CD4-positive, alpha-beta T cell (primary cell): ENCODE measurements around the gene FAAH. TPM values are rescaled to one million over a fixed set of nuclear protein-coding genes. Genes with fewer than 3 reads are reported as not detected.

Experiments used
- ATAC-seq: fragments of 200-7000 bp; cut with Tn5 transposase; one replicate; pipeline ENCODE4 v1.10.0; 2022; ENCODE audit warnings: mild to moderate bottlenecking; ENCODE audit not compliant: poor library complexity
- CTCF ChIA-PET: fragments of 350-600 bp; sonication (Branson Sonifier 250); formaldehyde crosslinking; loops from one replicate; lab custom pipeline; 2021; ENCODE audit warnings: antibody characterized with exemption, inconsistent platforms; lab: Charles Lee
- POLR2A ChIA-PET: fragments of 350-600 bp; sonication (Branson Sonifier 250); formaldehyde crosslinking; loops from one replicate; lab custom pipeline; 2021; ENCODE audit warnings: antibody characterized with exemption, inconsistent platforms; lab: Charles Lee
- DNase-seq, 14 experiments: peaks; one replicate each; pipeline ENCODE4 v3.0.0-alpha.2; 2013 to 2020; ENCODE audit warnings: mixed read lengths in 2 of 14
- H3K27ac ChIP-seq, 2 donors: one replicate each; pipeline versions ENCODE4 v1.5.1 to v1.7.0; 2013; ENCODE audit warnings: low read length in 2 of 2, low read depth in 1 of 2, mild to moderate bottlenecking in 1 of 2
- H3K27me3 ChIP-seq, 2 experiments: 1 replicate in 1 of 2; 2 replicates in 1 of 2; pipeline versions ENCODE4 v1.6.1 to v1.7.0; 2013; ENCODE audit warnings: low read length in 2 of 2, control low read depth in 1 of 2, mild to moderate bottlenecking in 1 of 2, moderate library complexity in 1 of 2; ENCODE audit not compliant: insufficient read depth in 2 of 2, control insufficient read depth in 1 of 2
- H3K36me3 ChIP-seq: one replicate; pipeline ENCODE4 v1.6.1; 2013; ENCODE audit warnings: low read length, control low read depth; ENCODE audit not compliant: insufficient read depth
- H3K4me1 ChIP-seq: one replicate; pipeline ENCODE4 v1.6.1; 2013; ENCODE audit warnings: low read length, control low read depth; ENCODE audit not compliant: insufficient read depth
- H3K4me3 ChIP-seq: one replicate; pipeline ENCODE4 v1.5.1; 2013; ENCODE audit warnings: mild to moderate bottlenecking, low read length, moderate library complexity
- H3K9me3 ChIP-seq, 2 experiments: 1 replicate in 1 of 2; 2 replicates in 1 of 2; pipeline versions ENCODE4 v1.6.1 to v1.7.0; 2013; ENCODE audit warnings: low read length in 2 of 2, mild to moderate bottlenecking in 2 of 2, control low read depth in 1 of 2, moderate library complexity in 1 of 2; ENCODE audit not compliant: control insufficient read depth in 1 of 2, insufficient read depth in 1 of 2
- H3K27ac Mint-ChIP-seq: one replicate; pipeline ENCODE4 v1.8.0; 2020; ENCODE audit warnings: mixed read lengths
- H3K27me3 Mint-ChIP-seq: one replicate; pipeline ENCODE4 v1.8.0; 2021; ENCODE audit warnings: mixed read lengths
- H3K36me3 Mint-ChIP-seq: one replicate; pipeline ENCODE4 v1.8.0; 2021; ENCODE audit warnings: low read depth, mixed read lengths
- H3K4me1 Mint-ChIP-seq: one replicate; pipeline ENCODE4 v1.8.0; 2021; ENCODE audit warnings: low read depth, mixed read lengths
- H3K4me3 Mint-ChIP-seq: one replicate; pipeline ENCODE4 v1.8.0; 2020; ENCODE audit warnings: mild to moderate bottlenecking, mixed read lengths
- H3K9me3 Mint-ChIP-seq: one replicate; pipeline ENCODE4 v1.8.0; 2020; ENCODE audit warnings: mixed read lengths
- intact Hi-C, 2 experiments: fragments of 100-400 bp; cut with DNase I in 1 of 2; cut with micrococcal nuclease in 1 of 2; formaldehyde crosslinking; loops; one replicate each; pipeline versions ENCODE4 v1.15.1 to v1.9.0; 2023 to 2025; cut with DNase I, micrococcal nuclease
- total RNA-seq, 174 experiments: library from RNA in 2 of 174; stranded (reverse) in 2 of 174; gene quantifications; one replicate each; pipeline ENCODE4 v1.2.3 and lab custom pipeline; 2021 to 2026
- TF ChIP-seq, protein P1 (sequence below): fragments of 200-600 bp; IDR thresholded peaks from one replicate; pipeline ENCODE4 v1.8.0; 2022; ENCODE audit warnings: antibody characterized with exemption, mild to moderate bottlenecking

The FAAH gene
- total RNA-seq, 2 experiments from 2014 or later, result 11.7 to 15.0 TPM

DNA sequence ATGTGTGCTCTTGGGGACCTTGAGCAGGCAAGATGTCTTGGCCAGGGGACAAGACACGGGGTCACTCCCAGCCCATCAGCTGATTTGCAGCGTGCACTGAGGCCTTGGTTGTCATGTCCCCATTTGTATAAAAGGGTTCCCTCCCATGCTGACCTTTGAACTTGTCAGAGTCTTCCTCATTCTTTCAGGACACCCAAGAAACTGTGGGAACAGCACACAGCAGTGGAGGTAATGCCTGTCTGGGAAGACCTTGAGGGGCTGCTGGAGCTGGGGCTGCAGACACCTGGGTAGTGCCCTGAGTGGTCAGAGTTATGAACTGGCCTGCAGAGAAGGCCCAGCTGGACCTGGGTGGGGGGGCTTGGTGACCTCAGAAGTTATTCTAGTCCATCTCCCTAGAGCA lies 46.4 kb downstream of the FAAH start:
- Mint-ChIP-seq H3K4me3 (no peak overlapping the region), H3K27ac (no peak overlapping the region), H3K9me3 (no peaks in the 10 kb centered on the region), H3K27me3 (peaks cover 6% of the 10 kb centered on the region), H3K4me1 (peaks cover 9% of the 10 kb centered on the region), H3K36me3 (no peaks in the 10 kb centered on the region)
- CTCF ChIA-PET, result no interaction called here
- Histone ChIP-seq H3K9me3 (no peaks in the 10 kb centered on the region), H3K36me3 (no peaks in the 10 kb centered on the region), H3K27ac (no peak overlapping the region), H3K27me3 (no peaks in the 10 kb centered on the region), H3K4me3 (no peak overlapping the region), H3K4me1 (peaks cover 10% of the 10 kb centered on the region)
- POLR2A ChIA-PET, result no interaction called here
- ATAC-seq, result no peak
- DNase-seq, result no peak
- intact Hi-C loops, result no loop called here
- TF ChIP-seq, protein P1, sequence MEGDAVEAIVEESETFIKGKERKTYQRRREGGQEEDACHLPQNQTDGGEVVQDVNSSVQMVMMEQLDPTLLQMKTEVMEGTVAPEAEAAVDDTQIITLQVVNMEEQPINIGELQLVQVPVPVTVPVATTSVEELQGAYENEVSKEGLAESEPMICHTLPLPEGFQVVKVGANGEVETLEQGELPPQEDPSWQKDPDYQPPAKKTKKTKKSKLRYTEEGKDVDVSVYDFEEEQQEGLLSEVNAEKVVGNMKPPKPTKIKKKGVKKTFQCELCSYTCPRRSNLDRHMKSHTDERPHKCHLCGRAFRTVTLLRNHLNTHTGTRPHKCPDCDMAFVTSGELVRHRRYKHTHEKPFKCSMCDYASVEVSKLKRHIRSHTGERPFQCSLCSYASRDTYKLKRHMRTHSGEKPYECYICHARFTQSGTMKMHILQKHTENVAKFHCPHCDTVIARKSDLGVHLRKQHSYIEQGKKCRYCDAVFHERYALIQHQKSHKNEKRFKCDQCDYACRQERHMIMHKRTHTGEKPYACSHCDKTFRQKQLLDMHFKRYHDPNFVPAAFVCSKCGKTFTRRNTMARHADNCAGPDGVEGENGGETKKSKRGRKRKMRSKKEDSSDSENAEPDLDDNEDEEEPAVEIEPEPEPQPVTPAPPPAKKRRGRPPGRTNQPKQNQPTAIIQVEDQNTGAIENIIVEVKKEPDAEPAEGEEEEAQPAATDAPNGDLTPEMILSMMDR, result no peak

DNA sequence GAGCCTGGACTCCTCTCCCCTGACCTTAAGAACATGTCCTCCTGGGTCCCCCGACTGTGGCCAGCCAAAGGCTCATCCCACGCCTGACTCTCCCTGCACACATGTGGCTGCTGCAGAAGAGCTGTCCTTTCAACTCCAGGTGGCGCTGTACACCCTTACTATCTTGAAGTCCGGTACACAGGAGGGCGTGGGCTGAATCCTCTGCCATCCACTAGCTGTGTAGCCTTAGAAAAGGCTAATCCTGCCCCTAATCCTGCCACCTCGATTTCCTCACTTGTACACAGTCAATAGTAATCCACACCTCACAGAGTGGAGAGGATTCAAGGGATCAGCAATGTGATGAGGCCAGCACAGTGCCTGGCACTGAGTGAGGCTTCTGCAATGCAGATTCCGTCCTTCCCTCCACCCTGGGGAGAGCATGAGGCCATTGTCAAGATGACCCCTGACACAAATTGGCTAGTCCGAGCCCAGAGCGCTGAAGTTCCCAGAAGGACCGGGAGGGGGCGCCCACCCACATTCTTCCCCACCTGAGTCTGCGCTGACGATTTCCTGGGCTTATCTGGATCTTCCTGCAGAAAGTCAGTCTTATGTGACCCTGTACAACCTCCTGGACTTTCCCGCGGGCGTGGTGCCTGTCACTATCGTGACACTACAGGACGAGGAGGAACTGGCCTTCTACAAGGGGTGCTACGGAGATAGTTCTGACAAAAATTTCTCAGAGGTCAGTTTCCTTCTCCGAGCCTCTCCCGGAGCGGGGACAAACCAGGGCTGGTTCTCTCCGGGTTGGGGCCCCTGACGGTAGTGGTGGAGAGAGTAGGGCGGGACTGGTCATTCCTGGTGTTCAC lies 48.4 kb downstream of the FAAH start:
- Mint-ChIP-seq H3K4me1 (peaks cover 20% of the 10 kb centered on the region), H3K36me3 (no peaks in the 10 kb centered on the region), H3K4me3 (peak overlapping the region; percentile 87), H3K27ac (no peak overlapping the region), H3K27me3 (peaks cover 26% of the 10 kb centered on the region), H3K9me3 (no peaks in the 10 kb centered on the region)
- intact Hi-C loops, result loop anchor here (1.0 to 2.0 kb wide), 2 partner anchors 48 to 86 kb away; partner anchors contain the start of gene FAAH (in 1 of the 2)
- CTCF ChIA-PET, result interaction anchor here (0.5 to 1.0 kb wide), 3 partner anchors 9 to 729 kb away, joined by 3 read pairs; a partner anchor contains a TSS
- peak; percentile 47 to 80 (median 62) for DNase-seq
- Histone ChIP-seq H3K9me3 (peaks cover 0 to 1% of the 10 kb centered on the region in 2 experiments), H3K27ac (no peak overlapping the region), H3K27me3 (peaks cover 9 to 18% of the 10 kb centered on the region in 2 experiments), H3K4me1 (peaks cover 21% of the 10 kb centered on the region), H3K4me3 (peak overlapping the region; percentile 49), H3K36me3 (no peaks in the 10 kb centered on the region)
- TF ChIP-seq, protein P1, result peak; percentile 92
- peak; percentile 79 for ATAC-seq
- POLR2A ChIA-PET, result no interaction called here

DNA sequence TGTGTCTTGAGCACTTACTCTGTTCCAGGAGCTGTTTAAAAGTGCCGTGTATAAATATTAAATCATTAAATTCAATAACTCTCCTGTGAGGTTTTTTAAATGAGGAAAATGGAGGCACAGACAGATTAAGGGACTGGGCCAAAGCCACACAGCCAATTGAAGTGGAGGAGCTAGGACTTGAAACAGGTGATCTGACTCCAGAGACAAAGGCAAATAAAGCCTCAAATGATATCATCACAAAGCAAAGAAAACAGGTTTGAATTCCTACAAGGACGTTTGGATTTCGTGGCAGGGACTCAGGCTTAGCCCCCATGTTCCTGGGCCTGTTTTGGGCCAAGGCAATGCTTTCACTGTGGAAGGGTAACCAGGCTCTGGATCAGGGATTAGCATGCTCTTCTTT lies 50.3 kb downstream of the FAAH start:
- no peaks in the 10 kb centered on the region for H3K9me3 Mint-ChIP-seq
- no peak for ATAC-seq
- Histone ChIP-seq H3K27me3 (peaks cover 21 to 35% of the 10 kb centered on the region in 2 experiments), H3K27ac (no peak overlapping the region), H3K4me1 (peaks cover 33% of the 10 kb centered on the region), H3K9me3 (peaks cover 0 to 10% of the 10 kb centered on the region in 2 experiments), H3K36me3 (no peaks in the 10 kb centered on the region), H3K4me3 (no peak overlapping the region)
- peaks cover 29% of the 10 kb centered on the region for H3K4me1 Mint-ChIP-seq
- POLR2A ChIA-PET, result no interaction called here
- TF ChIP-seq, protein P1, result no peak
- CTCF ChIA-PET, result no interaction called here
- intact Hi-C loops, result no loop called here
- H3K27ac Mint-ChIP-seq, result no peak overlapping the region
- no peak overlapping the region for H3K4me3 Mint-ChIP-seq
- H3K36me3 Mint-ChIP-seq, result no peaks in the 10 kb centered on the region
- peaks cover 45% of the 10 kb centered on the region for H3K27me3 Mint-ChIP-seq
- DNase-seq, result no peak
